Testis (tissue), 5 donors: ENCODE measurements around the gene ATP5MG. TPM values are rescaled to one million over a fixed set of nuclear protein-coding genes. Genes with fewer than 3 reads are reported as not detected.

Experiments
- DNase-seq: peaks from one replicate; pipeline ENCODE4 v3.0.0-alpha.2; 2019
- H3K27ac ChIP-seq, 2 donors: fragments of 200-600 bp; sonication (generic); one replicate each; pipeline ENCODE4 v1.5.1; 2019
- H3K27me3 ChIP-seq: fragments of 200-600 bp; sonication (generic); one replicate; pipeline ENCODE4 v1.5.1; 2019
- H3K36me3 ChIP-seq: fragments of 200-600 bp; sonication (generic); one replicate; pipeline ENCODE4 v1.5.1; 2017; ENCODE audit warnings: low read depth; ENCODE audit errors: missing control alignments
- H3K4me1 ChIP-seq: fragments of 200-600 bp; sonication (generic); one replicate; pipeline ENCODE4 v1.5.1; 2019
- H3K4me3 ChIP-seq, 2 donors: fragments of 200-600 bp; sonication (generic); one replicate each; pipeline ENCODE4 v1.5.1; 2017 to 2019
- H3K9me3 ChIP-seq: fragments of 200-600 bp; sonication (generic); one replicate; pipeline ENCODE4 v1.5.1; 2017
- POLR2A ChIP-seq: fragments of 450-650 bp; IDR thresholded peaks from one replicate; pipeline ENCODE4 v1.6.1; 2017; ENCODE audit warnings: antibody characterized with exemption, mild to moderate bottlenecking, moderate library complexity
- WGBS, 2 donors: methylation state at CpG; one replicate each; pipeline ENCODE4 v1.1.5; 2018; 5-methylcytosine and 5-hydroxymethylcytosine counted together
- intact Hi-C: fragments of 100-400 bp; cut with DNase I; formaldehyde crosslinking; loops from one replicate; pipeline ENCODE4 v1.15.1; 2023; ENCODE audit warnings: low total_unique reads
- long read RNA-seq, 2 donors: transcript quantifications; one replicate each; lab custom pipeline, GENCODE V29; 2026
- polyA plus RNA-seq: library from polyadenylated mRNA; stranded (reverse); fragments of 350-450 nt; fragmentation: Illumina TruSeq; extraction: RNeasy Lipid Tissue Mini Kit (QIAGEN cat#74804); gene quantifications from one replicate; pipeline ENCODE4 v1.2.3, GENCODE V29; 2014; ENCODE audit warnings: low read depth, low replicate concordance; ENCODE audit not compliant: insufficient read depth
- total RNA-seq, 2 donors: library from RNA; depleted of rRNA; stranded (reverse); fragments of >200 nt; gene quantifications; one replicate each; pipeline ENCODE4 v1.2.3, GENCODE V29; 2016
- TF ChIP-seq, protein P1 (sequence below), 3 experiments: fragments of 450-650 bp in 2 of 3; fragments of 200-600 bp in 1 of 3; sonication (generic) in 1 of 3; IDR thresholded peaks; one replicate each; pipeline ENCODE4 v1.5.1; 2016 to 2019; ENCODE audit warnings: antibody characterized with exemption in 3 of 3, mild to moderate bottlenecking in 2 of 3, moderate library complexity in 1 of 3

ATP5MG gene, protein sequence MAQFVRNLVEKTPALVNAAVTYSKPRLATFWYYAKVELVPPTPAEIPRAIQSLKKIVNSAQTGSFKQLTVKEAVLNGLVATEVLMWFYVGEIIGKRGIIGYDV
- total RNA-seq (10 to 100 TPM; 35.9 to 40.0 TPM), polyA plus RNA-seq (193 TPM)
- long read RNA-seq, donor 1, transcript ATP5MG-203 (2 exons, 1,582 nt), result minor isoform, 22 of 378 reads
- long read RNA-seq, donor 1, transcript ATP5MG-201 (3 exons, 1,577 nt), result major isoform, 328 of 378 reads
- long read RNA-seq, donor 1, transcript ATP5MG-208 (2 exons, 623 nt), result minor isoform, 7 of 378 reads
- long read RNA-seq, donor 1, partial matches to known transcripts, result 21 of 378 reads
- long read RNA-seq, donor 1, other reads (novel, unspliced or antisense), result 0 of 378 reads
- long read RNA-seq, donor 2, transcript ATP5MG-203 (2 exons, 1,582 nt), result minor isoform, 28 of 233 reads
- long read RNA-seq, donor 2, transcript ATP5MG-201 (3 exons, 1,577 nt), result major isoform, 184 of 233 reads
- long read RNA-seq, donor 2, partial matches to known transcripts, result 17 of 233 reads
- long read RNA-seq, donor 2, other reads (novel, unspliced or antisense), result 0 of 233 reads

DNA sequence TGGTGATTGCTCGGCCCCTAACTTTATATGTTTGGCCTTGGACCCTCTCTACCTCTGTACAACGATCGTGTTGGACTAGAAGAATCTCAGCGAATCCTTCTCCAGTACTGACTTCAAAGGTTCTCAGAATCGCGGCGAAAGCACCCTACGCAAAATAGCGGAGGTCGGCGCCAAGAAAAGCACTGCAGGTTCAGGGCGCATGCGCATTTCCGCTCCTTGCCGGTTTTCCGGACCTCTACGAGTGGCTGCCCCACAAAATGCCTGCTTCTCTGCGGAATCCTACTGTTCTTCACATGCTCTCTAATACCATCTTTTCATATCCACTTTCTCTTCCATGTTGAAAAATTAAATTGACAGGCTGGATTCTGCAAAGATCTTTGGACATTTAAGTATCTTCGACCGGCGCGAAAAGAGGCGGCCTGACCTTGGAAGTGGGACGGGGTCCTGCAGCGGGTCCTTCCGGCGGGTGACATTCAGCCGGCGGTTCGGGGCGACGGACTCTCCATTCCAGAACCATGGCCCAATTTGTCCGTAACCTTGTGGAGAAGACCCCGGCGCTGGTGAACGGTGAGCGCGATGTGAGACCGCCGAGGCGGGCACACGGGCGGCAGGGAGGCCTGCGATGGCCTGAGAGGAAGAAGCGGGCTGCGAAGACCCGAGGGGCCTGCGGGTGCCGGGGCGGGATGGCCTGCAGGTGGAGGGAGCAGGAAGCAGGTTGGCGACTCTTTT lies at the start of gene ATP5MG:
ATP5MG (plus strand) TSS at position 456 of the 729 bp plus-strand sequence; CDS start at position 516, 60 bp downstream.
- H3K9me3 ChIP-seq, result no peaks in the 10 kb centered on the region
- DNase-seq, result peak; percentile 94
- TF ChIP-seq, protein P1, sequence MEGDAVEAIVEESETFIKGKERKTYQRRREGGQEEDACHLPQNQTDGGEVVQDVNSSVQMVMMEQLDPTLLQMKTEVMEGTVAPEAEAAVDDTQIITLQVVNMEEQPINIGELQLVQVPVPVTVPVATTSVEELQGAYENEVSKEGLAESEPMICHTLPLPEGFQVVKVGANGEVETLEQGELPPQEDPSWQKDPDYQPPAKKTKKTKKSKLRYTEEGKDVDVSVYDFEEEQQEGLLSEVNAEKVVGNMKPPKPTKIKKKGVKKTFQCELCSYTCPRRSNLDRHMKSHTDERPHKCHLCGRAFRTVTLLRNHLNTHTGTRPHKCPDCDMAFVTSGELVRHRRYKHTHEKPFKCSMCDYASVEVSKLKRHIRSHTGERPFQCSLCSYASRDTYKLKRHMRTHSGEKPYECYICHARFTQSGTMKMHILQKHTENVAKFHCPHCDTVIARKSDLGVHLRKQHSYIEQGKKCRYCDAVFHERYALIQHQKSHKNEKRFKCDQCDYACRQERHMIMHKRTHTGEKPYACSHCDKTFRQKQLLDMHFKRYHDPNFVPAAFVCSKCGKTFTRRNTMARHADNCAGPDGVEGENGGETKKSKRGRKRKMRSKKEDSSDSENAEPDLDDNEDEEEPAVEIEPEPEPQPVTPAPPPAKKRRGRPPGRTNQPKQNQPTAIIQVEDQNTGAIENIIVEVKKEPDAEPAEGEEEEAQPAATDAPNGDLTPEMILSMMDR (IDR thresholded peaks at IDR 0.05), result no peak
- no peak for TF ChIP-seq POLR2A
- H3K27me3 ChIP-seq, result no peaks in the 10 kb centered on the region
- H3K36me3 ChIP-seq, result no peaks in the 10 kb centered on the region
- WGBS, 2 donors, result 0% methylated on average over 51 of the region's 51 CpGs
- intact Hi-C loops, result loop anchor here (10.0 kb wide), 1 partner anchor 93 kb away; no protein-coding TSS in a partner anchor
- H3K4me3 ChIP-seq, result peak within 1 kb of the TSS; percentile 87 to 99
- H3K4me1 ChIP-seq, result peaks cover 13% of the 10 kb centered on the region
- peak within 1 kb of the TSS; percentile 86 to 88 for H3K27ac ChIP-seq

DNA sequence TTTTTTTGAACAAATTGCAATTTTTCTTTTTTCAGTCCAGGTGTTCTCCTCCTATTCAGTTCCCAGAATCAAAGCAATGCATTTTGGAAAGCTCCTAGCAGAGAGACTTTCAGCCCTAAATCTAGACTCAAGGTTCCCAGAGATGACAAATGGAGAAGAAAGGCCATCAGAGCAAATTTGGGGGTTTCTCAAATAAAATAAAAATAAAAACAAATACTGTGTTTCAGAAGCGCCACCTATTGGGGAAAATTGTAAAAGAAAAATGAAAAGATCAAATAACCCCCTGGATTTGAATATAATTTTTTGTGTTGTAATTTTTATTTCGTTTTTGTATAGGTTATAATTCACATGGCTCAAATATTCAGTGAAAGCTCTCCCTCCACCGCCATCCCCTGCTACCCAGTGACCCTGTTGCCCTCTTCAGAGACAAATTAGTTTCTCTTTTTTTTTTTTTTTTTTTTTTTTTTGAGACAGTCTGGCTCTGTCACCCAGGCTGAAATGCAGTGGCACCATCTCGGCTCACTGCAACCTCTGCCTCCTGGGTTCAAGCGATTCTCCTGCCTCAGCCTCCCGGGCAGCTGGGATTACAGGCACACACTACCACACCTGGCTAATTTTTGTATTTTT lies 48.2 kb upstream of the ATP5MG start:
- Histone ChIP-seq H3K27ac (no peak overlapping the region), H3K27me3 (no peaks in the 10 kb centered on the region), H3K4me1 (no peaks in the 10 kb centered on the region), H3K4me3 (no peak overlapping the region), H3K9me3 (no peaks in the 10 kb centered on the region), H3K36me3 (no peaks in the 10 kb centered on the region)
- WGBS, 2 donors, result 17 to 37% methylated on average over 6 of the region's 6 CpGs
- TF ChIP-seq, protein P1 (IDR thresholded peaks at IDR 0.05), result peak in 2 of 3 experiments; percentile 18 to 61
- TF ChIP-seq POLR2A, result no peak
- DNase-seq, result no peak
- intact Hi-C loops, result no loop called here

DNA sequence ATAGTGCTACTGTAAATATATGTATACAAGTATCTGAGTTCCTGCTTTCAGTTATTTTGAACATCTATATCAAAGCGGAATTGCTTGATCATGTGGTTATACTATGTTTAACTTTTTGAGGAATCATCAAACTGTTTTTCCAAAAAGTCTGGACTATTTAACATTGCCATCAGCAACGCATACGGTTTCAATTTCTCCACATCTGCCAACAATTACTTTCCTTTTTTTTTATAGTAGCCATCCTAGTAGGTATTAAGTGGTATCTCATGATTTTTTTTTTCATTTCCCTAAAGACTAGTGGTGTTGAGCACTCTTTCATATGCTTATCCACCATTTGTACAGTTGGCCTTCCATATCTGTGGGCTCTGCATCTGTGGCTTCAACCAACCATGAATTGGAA lies 43.3 kb upstream of the ATP5MG start:
- no peaks in the 10 kb centered on the region for H3K27me3 ChIP-seq
- no peaks in the 10 kb centered on the region for H3K36me3 ChIP-seq
- intact Hi-C loops, result no loop called here
- no peaks in the 10 kb centered on the region for H3K9me3 ChIP-seq
- no peak overlapping the region for H3K4me3 ChIP-seq
- H3K4me1 ChIP-seq, result peaks cover 8% of the 10 kb centered on the region
- no peak overlapping the region for H3K27ac ChIP-seq
- TF ChIP-seq, protein P1 (IDR thresholded peaks at IDR 0.05), result no peak
- TF ChIP-seq POLR2A, result no peak
- DNase-seq, result no peak
- 46 to 49% methylated on average over 3 of the region's 3 CpGs for WGBS, 2 donors

DNA sequence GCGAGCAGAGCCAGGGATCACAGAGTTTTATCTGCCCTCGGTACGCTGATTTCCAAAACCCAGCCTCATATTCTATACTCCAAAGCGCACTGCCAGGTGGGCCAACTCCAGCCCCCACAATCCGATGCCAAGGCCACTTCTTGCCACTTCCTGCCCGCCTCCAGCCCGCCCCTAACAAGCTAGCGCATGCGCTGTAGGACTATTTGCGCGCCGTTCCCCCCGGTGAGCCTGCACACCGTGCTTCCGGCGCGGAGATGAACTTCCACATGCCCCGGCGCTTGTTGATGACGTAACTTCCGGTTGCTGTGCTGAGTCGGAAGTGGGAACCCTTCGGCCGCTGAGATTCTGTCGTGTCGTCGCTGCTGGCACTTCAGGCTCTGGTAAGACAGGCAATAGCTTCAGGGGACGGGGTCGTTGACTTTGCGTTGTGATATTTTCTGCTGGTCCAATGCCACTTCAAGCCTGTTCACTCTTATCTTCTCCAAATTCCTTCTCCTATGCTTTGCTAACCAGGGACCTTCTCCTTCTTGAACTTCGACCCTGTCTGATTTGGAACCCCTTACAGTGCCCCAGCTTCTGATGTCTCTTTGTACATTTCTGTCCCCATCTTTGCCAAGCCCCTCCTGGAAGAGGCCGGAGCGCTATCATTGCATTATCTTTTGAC lies 42.0 kb upstream of the ATP5MG start, which contains the start of gene UBE4A:
UBE4A (plus strand) TSS at position 306 of the 664 bp plus-strand sequence. CDS start 5,481 bp downstream, outside the sequence.
- H3K27me3 ChIP-seq, result no peaks in the 10 kb centered on the region
- H3K9me3 ChIP-seq, result no peaks in the 10 kb centered on the region
- intact Hi-C loops, result no loop called here
- DNase-seq, result peak; percentile 98
- H3K36me3 ChIP-seq, result no peaks in the 10 kb centered on the region
- H3K27ac ChIP-seq, result peak within 1 kb of the TSS in 1 of 2 donors; percentile 19
- H3K4me3 ChIP-seq, result peak within 1 kb of the TSS; percentile 82 to 86
- H3K4me1 ChIP-seq, result peaks cover 8% of the 10 kb centered on the region
- peak; percentile 8 for TF ChIP-seq POLR2A
- TF ChIP-seq, protein P1 (IDR thresholded peaks at IDR 0.05), result no peak
- 0 to 1% methylated on average over 28 to 33 of the region's 33 CpGs for WGBS, 2 donors
